T-helper 1 cell (primary cell): Measurements from ENCODE around the gene UCP2.
"Not testable (repeated sequence)": the region's sequence is repeated elsewhere in the genome, so short reads cannot be mapped to it uniquely, and the experiment has no call there.

Experiments
- DNase-seq, 5 donors: peaks; one replicate each; pipeline ENCODE4 v3.0.0-alpha.2; 2012 to 2020

Gene UCP2

GRCh38 chr11:73991471-73992006 lies 8.9 kb upstream of the UCP2 start:
- no peak for DNase-seq

GRCh38 chr11:73990730-73991129 lies 8.1 kb upstream of the UCP2 start:
- no peak for DNase-seq

- no peak for DNase-seq
Observed at GRCh38 chr11:73989156-73989555, 6.5 kb upstream of the UCP2 start.

- DNase-seq, result no peak
Observed at GRCh38 chr11:73988227-73988626, 5.6 kb upstream of the UCP2 start.

- DNase-seq, result not testable (repeated sequence)
Observed at GRCh38 chr11:73985661-73986060, 3.0 kb upstream of the UCP2 start.

- DNase-seq, result no peak
Observed at GRCh38 chr11:73983741-73984538, 1.3 kb upstream of the UCP2 start.

GRCh38 chr11:73982990-73983740 lies 522 bp upstream of the UCP2 start:
- DNase-seq, result peak; percentile 87 to 97 (median 90)

GRCh38 chr11:73981051-73981805 lies 1.4 kb downstream of the UCP2 start:
- no peak for DNase-seq

- DNase-seq, result peak; percentile 46 to 89 (median 69)
Observed at GRCh38 chr11:73980001-73980961, 2.4 kb downstream of the UCP2 start.

- no peak for DNase-seq
Observed at GRCh38 chr11:73978576-73979086, 4.0 kb downstream of the UCP2 start.

- DNase-seq, result no peak
Observed at GRCh38 chr11:73977856-73978519, 4.7 kb downstream of the UCP2 start.

- no peak for DNase-seq
Observed at GRCh38 chr11:73976451-73977151, 6.0 kb downstream of the UCP2 start.

- no peak for DNase-seq
Observed at GRCh38 chr11:73975479-73975757, 7.2 kb downstream of the UCP2 start.

- no peak for DNase-seq
Observed at GRCh38 chr11:73974604-73975478, 7.8 kb downstream of the UCP2 start.

- DNase-seq, result no peak
Observed at GRCh38 chr11:73972620-73973449, 9.8 kb downstream of the UCP2 start.

GRCh38 chr11:73972187-73972586 lies 10.5 kb downstream of the UCP2 start:
- no peak for DNase-seq

- no peak for DNase-seq
Observed at GRCh38 chr11:73971175-73971719, 11.4 kb downstream of the UCP2 start.
